Uterus (tissue), 4 donors: ENCODE results near the gene SYNGAP1. TPM values are rescaled to one million over a fixed set of nuclear protein-coding genes. Genes with fewer than 3 reads are reported as not detected.
"Not testable (repeated sequence)": the region's sequence is repeated elsewhere in the genome, so short reads cannot be mapped to it uniquely, and the experiment has no call there.

ENCODE experiments used
- DNase-seq, 2 donors: peaks; one replicate each; pipeline ENCODE4 v3.0.0-alpha.2; 2019 to 2020
- H3K27ac ChIP-seq, 2 donors: fragments of 200-600 bp; sonication (generic); 1 replicate in 1 of 2; 2 replicates in 1 of 2; pipeline ENCODE4 v1.5.1; 2016 to 2018
- H3K27me3 ChIP-seq, 2 donors: fragments of 200-600 bp; sonication (generic); one replicate each; pipeline ENCODE4 v1.5.1; 2018 to 2019; ENCODE audit warnings: control low read depth in 1 of 2
- H3K36me3 ChIP-seq, 2 donors: fragments of 200-600 bp; sonication (generic); one replicate each; pipeline ENCODE4 v1.5.1; 2019; ENCODE audit warnings: control low read depth in 1 of 2
- H3K4me1 ChIP-seq, 2 donors: fragments of 200-600 bp; sonication (generic); one replicate each; pipeline ENCODE4 v1.5.1; 2018 to 2019; ENCODE audit warnings: control low read depth in 1 of 2
- H3K4me3 ChIP-seq, 2 donors: fragments of 200-600 bp; sonication (generic); 1 replicate in 1 of 2; 2 replicates in 1 of 2; pipeline ENCODE4 v1.5.1; 2018 to 2019; ENCODE audit warnings: mild to moderate bottlenecking in 1 of 2
- H3K9me3 ChIP-seq, 2 donors: fragments of 200-600 bp; sonication (generic); one replicate each; pipeline ENCODE4 v1.5.1; 2019; ENCODE audit warnings: control low read depth in 1 of 2
- POLR2A ChIP-seq, 2 donors: fragments of 450-650 bp; IDR thresholded peaks; one replicate each; pipeline ENCODE4 v1.6.1; 2016; ENCODE audit warnings: antibody characterized with exemption in 2 of 2, mild to moderate bottlenecking in 1 of 2, moderate library complexity in 1 of 2
- intact Hi-C: fragments of 100-400 bp; cut with DNase I; formaldehyde crosslinking; loops from one replicate; pipeline ENCODE4 v1.15.1; 2023; ENCODE audit warnings: low total_unique reads
- total RNA-seq, 4 donors: library from RNA; depleted of rRNA in 3 of 4; stranded (reverse); fragments of >200 nt in 3 of 4; gene quantifications; one replicate each; pipeline versions ENCODE4 v1.1.0 to v1.2.4, GENCODE V29; 2014 to 2023
- TF ChIP-seq, protein P1 (sequence below), 4 experiments: fragments of 200-600 bp in 2 of 4; fragments of 450-650 bp in 2 of 4; sonication (generic) in 2 of 4; IDR thresholded peaks; one replicate each; pipeline ENCODE4 v1.5.1; 2016 to 2019; ENCODE audit warnings: antibody characterized with exemption in 4 of 4, mild to moderate bottlenecking in 2 of 4, moderate library complexity in 1 of 4
- donor health status: DM: yes; HTN: yes; CAD: no.

Gene SYNGAP1
- total RNA-seq, result 10 to 100 TPM; 11.5 to 67.6 (median 14.4) TPM

DNA sequence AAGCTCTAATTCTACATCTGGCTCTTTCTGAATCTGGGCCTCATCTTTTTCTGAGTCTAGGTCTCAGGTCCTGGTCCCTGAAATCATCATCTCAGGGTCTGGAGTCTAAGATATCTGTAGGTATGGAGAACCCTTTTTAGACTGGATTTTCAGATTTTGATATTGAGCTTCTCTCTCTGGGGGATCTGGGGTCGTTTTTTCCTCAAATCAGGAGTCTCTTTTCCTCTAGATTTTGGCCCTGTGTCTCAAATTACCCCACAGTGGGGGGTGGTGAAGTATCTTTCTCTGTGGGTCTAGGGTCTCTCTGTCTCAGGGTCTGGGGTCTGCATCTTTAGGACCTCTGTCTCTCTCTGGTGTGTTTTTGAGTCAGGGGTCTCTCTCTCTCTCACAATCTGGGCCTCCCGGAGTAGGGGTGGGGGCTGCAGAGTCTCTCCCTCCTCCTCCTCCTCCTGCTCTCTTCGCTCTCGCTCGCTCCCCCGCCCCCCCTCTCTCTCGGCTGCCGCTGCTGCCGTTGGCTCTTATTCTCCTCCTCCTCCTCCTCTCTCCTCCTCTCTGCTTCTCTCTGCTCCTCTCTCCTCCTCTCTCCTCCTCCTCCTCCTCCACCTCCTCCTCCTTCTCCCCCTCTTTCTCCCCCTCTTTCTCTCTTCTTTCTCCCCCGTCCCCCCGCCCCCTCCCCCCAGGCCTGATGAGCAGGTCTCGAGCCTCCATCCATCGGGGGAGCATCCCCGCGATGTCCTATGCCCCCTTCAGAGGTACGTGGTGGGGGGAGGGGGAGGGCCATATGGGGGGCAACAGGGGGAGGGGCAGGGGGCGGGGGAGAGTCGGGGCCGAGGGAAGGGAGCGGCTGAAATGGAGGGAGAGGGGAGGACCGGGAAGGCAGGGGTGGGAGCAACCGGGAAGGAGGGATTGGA, at the start of gene SYNGAP1:
Gene SYNGAP1, plus strand, starts transcription at position 486 of the 911 bp plus-strand sequence. Its CDS starts 200 bp downstream, at position 686.
- Histone ChIP-seq H3K4me1 (peaks cover 18 to 22% of the 10 kb centered on the region in 2 donors), H3K4me3 (peak within 1 kb of the TSS; percentile 48 to 49), H3K27me3 (no peaks in the 10 kb centered on the region), H3K36me3 (no peaks in the 10 kb centered on the region), H3K27ac (peak within 1 kb of the TSS; percentile 99), H3K9me3 (no peaks in the 10 kb centered on the region)
- peak; percentile 87 to 90 for DNase-seq
- intact Hi-C loops, result loop anchor here (10.0 kb wide), 1 partner anchor 125 kb away; the partner anchor contains the start of gene RGL2
- TF ChIP-seq, protein P1, sequence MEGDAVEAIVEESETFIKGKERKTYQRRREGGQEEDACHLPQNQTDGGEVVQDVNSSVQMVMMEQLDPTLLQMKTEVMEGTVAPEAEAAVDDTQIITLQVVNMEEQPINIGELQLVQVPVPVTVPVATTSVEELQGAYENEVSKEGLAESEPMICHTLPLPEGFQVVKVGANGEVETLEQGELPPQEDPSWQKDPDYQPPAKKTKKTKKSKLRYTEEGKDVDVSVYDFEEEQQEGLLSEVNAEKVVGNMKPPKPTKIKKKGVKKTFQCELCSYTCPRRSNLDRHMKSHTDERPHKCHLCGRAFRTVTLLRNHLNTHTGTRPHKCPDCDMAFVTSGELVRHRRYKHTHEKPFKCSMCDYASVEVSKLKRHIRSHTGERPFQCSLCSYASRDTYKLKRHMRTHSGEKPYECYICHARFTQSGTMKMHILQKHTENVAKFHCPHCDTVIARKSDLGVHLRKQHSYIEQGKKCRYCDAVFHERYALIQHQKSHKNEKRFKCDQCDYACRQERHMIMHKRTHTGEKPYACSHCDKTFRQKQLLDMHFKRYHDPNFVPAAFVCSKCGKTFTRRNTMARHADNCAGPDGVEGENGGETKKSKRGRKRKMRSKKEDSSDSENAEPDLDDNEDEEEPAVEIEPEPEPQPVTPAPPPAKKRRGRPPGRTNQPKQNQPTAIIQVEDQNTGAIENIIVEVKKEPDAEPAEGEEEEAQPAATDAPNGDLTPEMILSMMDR (IDR thresholded peaks at IDR 0.05), result no peak
- TF ChIP-seq POLR2A (IDR thresholded peaks at IDR 0.05), result peak in 1 of 2 donors; percentile 58

DNA sequence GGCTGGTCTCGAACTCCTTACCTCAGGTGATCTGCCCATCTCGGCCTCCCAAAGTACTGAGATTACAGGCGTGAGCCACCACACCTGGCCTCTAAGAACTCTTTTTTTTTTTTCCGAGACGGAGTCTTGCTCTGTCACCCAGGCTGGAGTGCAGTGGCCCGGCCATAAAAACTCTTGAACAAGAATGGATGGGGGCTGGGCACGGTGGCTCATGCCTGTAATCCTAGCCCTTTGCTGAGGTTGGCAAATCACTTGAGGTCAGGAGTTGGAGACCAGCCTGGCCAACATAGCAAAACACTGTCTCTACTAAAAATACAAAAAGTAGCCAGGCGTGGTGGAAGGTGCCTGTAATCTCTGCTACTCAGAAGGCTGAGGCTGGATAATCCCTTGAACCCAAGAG, 48.0 kb upstream of the SYNGAP1 start:
- H3K4me3 ChIP-seq, H3K9me3 ChIP-seq, DNase-seq, H3K36me3 ChIP-seq, intact Hi-C loops, H3K27me3 ChIP-seq, H3K27ac ChIP-seq: not testable (repeated sequence)
- peaks cover 0 to 13% of the 10 kb centered on the region in 2 donors for H3K4me1 ChIP-seq

DNA sequence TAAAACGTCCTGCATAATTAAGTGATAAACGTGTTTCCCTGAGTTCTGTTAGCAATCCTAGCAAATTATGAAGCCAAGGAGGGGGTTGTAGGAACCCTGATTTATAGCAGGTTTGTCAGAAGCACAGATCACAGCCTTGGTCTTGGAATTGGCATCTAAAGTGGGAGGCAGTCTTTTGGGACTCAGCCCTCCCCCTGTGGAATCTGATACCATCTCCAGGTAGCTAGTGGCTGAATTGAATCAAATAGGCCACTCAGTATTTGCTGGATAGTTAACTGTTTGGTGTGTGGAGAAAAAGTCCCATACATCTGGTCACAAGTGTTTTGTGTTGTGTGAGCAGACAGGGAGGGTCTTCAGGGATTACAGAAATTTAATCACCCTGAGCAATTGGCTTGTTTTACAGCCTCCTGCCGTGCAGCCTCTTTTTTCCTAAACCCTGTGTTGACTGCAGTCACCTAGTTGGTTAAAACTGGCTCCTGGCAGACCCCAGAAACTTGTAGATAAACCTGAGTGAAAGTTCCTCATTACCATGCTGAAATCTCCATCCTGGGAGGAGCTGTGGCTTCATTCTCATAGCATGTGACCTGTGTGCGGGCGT, 47.2 kb upstream of the SYNGAP1 start:
- intact Hi-C loops, result no loop called here
- peaks cover 0 to 13% of the 10 kb centered on the region in 2 donors for H3K4me1 ChIP-seq
- no peaks in the 10 kb centered on the region for H3K27me3 ChIP-seq
- no peaks in the 10 kb centered on the region for H3K9me3 ChIP-seq
- no peak for DNase-seq
- TF ChIP-seq, protein P1 (IDR thresholded peaks at IDR 0.05), result no peak
- TF ChIP-seq POLR2A (IDR thresholded peaks at IDR 0.05), result no peak
- no peak overlapping the region for H3K4me3 ChIP-seq
- H3K36me3 ChIP-seq, result no peaks in the 10 kb centered on the region
- H3K27ac ChIP-seq, result no peak overlapping the region

DNA sequence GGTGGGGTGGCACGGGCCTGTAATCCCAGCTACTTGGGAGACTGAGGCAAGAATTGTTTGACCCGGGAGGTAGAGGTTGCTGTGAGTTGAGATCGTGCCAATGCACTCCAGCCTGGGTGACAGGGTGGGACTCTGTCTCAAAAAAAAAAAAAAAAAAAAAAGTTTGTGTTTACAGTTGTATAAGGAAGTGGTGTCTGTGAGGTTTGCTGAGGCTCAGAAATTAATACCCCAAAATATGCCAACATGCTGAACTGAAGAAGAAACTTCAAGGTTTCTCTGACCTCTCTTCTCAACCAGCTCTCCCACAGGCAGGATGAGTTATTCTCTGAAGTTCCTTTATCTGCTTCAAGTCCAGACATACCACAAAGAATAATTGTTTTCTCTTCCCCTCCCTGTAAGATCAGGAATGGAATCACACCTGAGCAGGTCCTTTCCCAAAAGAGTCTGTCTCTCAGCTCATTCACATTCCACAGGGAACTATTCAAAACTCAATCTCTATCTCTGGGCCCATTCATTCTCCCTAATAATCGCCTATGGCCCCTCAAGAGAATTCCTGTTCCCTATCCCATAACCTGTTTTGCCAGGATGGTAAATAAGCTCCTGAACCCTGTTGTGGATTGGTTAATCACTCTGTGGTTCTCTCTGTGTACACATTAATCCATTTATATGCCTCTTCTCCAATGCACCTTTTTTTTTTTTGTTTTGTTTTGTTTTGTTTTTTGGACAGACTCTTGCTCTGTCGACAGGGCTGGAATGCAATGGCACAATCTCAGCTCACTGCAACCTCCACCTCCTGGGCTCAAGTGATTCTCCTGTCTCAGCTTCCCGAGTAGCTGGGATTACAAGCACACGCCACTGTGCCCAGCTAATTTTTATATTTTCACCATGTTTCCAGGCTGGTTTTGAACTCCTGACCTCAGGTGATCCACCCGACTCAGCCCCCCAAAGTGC, 45.6 kb upstream of the SYNGAP1 start:
- Histone ChIP-seq H3K27me3 (no peaks in the 10 kb centered on the region), H3K4me1 (peaks cover 0 to 13% of the 10 kb centered on the region in 2 donors), H3K4me3 (no peak overlapping the region), H3K36me3 (no peaks in the 10 kb centered on the region), H3K27ac (peak overlapping the region; percentile 85 to 87), H3K9me3 (no peaks in the 10 kb centered on the region)
- TF ChIP-seq, protein P1 (IDR thresholded peaks at IDR 0.05), result no peak
- no peak for TF ChIP-seq POLR2A (IDR thresholded peaks at IDR 0.05)
- intact Hi-C loops, result no loop called here
- no peak for DNase-seq

DNA sequence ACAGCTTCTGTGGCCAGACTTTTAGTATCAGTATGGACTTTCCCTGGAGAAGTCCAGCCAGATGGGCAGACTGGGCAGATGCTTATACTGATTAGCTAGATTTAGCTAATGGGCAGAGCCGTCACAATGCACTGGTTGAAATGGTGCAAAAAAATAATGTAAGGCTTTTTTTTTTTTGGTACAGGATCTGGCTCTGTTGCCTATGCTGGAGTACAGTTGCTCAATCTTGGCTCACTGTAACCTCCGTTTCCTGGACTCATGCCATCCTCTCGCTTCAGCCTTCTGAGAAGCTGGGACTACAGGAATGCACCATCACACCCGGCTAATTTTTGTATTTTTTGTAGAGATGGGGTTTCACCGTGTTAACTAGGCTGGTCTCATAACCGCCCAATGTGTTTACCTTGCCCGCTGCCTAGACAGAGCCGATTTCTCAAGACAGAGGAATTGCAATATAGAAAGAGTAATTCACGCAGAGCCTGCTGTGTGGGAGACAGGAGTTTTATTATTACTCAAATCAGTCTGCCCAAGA, 44.7 kb upstream of the SYNGAP1 start:
- Histone ChIP-seq H3K27me3 (no peaks in the 10 kb centered on the region), H3K9me3 (no peaks in the 10 kb centered on the region), H3K36me3 (no peaks in the 10 kb centered on the region), H3K4me3 (no peak overlapping the region), H3K4me1 (peaks cover 0 to 13% of the 10 kb centered on the region in 2 donors), H3K27ac (peak overlapping the region; percentile 85 to 87)
- no peak for TF ChIP-seq POLR2A (IDR thresholded peaks at IDR 0.05)
- TF ChIP-seq, protein P1 (IDR thresholded peaks at IDR 0.05), result no peak
- DNase-seq, result peak; percentile 79 to 87
- intact Hi-C loops, result no loop called here
